ENCODE data around the gene PBX1. TPM values are rescaled to one million over a fixed set of nuclear protein-coding genes. Genes with fewer than 3 reads are reported as not detected.

The PBX1 gene
- total RNA-seq, 3 donors from 2014 or later (not counting 1 experiment from before 2014, with no cell fraction given), result 0.54 to 3.5 (median 1.4) TPM

DNA sequence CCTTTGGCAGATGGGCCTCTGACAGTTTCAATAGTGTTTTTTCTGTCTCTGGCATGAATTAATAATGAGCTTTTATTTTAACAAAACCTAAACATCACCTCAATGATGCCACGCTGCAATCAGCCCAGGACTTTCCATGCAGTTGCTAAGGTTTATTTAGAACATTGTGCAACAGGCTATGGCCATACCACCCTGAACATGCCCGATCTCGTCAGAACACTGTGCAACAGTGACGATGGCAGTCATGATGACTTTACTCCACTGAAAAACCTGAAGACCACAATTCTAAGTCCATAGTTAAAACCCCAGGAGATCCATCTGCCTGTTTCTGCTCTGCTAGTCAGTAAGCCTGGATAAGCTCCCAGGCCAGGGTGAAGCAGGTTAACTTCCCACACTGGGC lies 310.0 kb downstream of the PBX1 start:
- Mint-ChIP-seq H3K9me3 (no peaks in the 10 kb centered on the region), H3K27ac (no peak overlapping the region), H3K27me3 (ENCODE audit: low read depth in 2 of 2) (no peaks in the 10 kb centered on the region), H3K4me1 (no peaks in the 10 kb centered on the region), H3K4me3 (no peak overlapping the region), H3K36me3 (no peaks in the 10 kb centered on the region)
- 91% methylated on average over 4 of the region's 4 CpGs for WGBS (ENCODE audit: insufficient coverage)
- Histone ChIP-seq H3K36me3 (ENCODE audit: control insufficient read depth, insufficient read depth, low read length) (no peaks in the 10 kb centered on the region), H3K4me3 (ENCODE audit: low read length) (no peak overlapping the region), H3K4me1 (ENCODE audit: control insufficient read depth, insufficient read depth, low read length) (no peaks in the 10 kb centered on the region), H3K9me3 (ENCODE audit: control insufficient read depth, insufficient read depth, low read length) (no peaks in the 10 kb centered on the region), H3K27me3 (ENCODE audit: control insufficient read depth, insufficient read depth, low read length) (no peaks in the 10 kb centered on the region), H3K27ac (ENCODE audit: low read length) (no peak overlapping the region)
- ATAC-seq (no peak), DNase-seq (no peak)
- TF ChIP-seq, protein P1, sequence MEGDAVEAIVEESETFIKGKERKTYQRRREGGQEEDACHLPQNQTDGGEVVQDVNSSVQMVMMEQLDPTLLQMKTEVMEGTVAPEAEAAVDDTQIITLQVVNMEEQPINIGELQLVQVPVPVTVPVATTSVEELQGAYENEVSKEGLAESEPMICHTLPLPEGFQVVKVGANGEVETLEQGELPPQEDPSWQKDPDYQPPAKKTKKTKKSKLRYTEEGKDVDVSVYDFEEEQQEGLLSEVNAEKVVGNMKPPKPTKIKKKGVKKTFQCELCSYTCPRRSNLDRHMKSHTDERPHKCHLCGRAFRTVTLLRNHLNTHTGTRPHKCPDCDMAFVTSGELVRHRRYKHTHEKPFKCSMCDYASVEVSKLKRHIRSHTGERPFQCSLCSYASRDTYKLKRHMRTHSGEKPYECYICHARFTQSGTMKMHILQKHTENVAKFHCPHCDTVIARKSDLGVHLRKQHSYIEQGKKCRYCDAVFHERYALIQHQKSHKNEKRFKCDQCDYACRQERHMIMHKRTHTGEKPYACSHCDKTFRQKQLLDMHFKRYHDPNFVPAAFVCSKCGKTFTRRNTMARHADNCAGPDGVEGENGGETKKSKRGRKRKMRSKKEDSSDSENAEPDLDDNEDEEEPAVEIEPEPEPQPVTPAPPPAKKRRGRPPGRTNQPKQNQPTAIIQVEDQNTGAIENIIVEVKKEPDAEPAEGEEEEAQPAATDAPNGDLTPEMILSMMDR (IDR thresholded peaks at IDR 0.05), result no peak
- intact Hi-C loops (cut with micrococcal nuclease), result no loop called here

DNA sequence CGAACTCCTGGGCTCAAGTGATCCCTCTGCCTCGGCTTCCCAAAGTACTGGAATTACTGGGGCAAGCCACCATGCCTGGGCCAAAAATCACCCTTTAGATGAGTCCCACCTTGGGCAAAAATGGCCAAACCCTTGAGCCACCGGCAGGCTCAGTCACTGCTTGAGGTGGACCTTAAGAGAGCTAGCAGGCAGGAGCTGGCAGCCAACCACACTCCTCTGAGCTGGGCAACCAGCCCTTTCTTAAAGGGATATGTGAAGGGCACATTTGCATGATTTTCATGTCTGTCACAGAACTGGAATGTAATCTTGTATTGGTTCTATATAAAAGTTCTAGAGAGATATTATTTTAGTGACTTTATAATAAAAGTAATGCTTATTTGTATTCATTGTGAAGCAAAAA lies 316.5 kb downstream of the PBX1 start:
- intact Hi-C loops (cut with micrococcal nuclease), result loop anchor here (10.0 kb wide), 1 partner anchor 61 kb away; no protein-coding TSS in a partner anchor
- TF ChIP-seq, protein P1 (IDR thresholded peaks at IDR 0.05), result no peak
- Histone ChIP-seq H3K4me1 (ENCODE audit: control insufficient read depth, insufficient read depth, low read length) (no peaks in the 10 kb centered on the region), H3K36me3 (ENCODE audit: control insufficient read depth, insufficient read depth, low read length) (no peaks in the 10 kb centered on the region), H3K27me3 (ENCODE audit: control insufficient read depth, insufficient read depth, low read length) (no peaks in the 10 kb centered on the region), H3K4me3 (ENCODE audit: low read length) (no peak overlapping the region), H3K9me3 (ENCODE audit: control insufficient read depth, insufficient read depth, low read length) (no peaks in the 10 kb centered on the region), H3K27ac (ENCODE audit: low read length) (no peak overlapping the region)
- no peak overlapping the region for H3K4me3 Mint-ChIP-seq
- no peaks in the 10 kb centered on the region for H3K27me3 Mint-ChIP-seq (ENCODE audit: low read depth in 2 of 2)
- ATAC-seq, result no peak
- WGBS (ENCODE audit: insufficient coverage), result 83% methylated on average over 3 of the region's 3 CpGs
- no peak overlapping the region for H3K27ac Mint-ChIP-seq
- no peaks in the 10 kb centered on the region for H3K36me3 Mint-ChIP-seq
- no peak for DNase-seq
- no peaks in the 10 kb centered on the region for H3K4me1 Mint-ChIP-seq
- no peaks in the 10 kb centered on the region for H3K9me3 Mint-ChIP-seq

DNA sequence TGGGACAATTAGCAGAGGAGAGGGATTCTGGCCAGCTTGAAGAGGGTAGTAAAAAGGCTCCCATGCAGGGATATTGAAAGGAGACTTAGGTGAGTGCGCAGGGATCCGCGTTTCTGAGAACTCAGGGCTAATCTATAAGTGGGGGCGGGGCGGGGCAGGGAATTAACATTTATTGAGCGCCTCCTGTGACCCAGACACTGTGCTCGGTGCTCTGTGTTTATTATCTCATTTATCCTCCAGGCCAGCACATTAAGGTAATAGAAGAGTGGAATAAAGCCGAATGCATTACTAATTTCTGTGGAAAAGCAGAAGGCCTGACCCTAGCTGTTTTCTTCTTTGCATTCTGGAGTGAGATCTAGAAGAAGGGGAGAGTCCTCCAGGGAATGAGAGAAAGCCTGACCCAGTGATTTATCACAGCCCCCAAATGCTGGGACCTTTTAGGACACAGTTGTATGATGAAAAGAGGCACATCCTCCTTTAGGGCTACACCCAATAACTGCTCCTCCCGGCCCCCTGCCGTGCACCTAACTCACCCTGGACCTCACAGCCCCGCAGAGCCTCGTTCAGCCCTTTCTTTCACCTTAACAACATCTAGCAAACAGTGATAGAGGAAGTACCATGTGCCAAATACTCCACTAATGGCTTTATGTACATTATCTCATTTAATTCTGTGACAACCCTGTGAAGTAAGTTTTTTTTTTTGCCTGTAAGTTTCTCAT lies 317.6 kb downstream of the PBX1 start:
- H3K27me3 ChIP-seq (ENCODE audit: control insufficient read depth, insufficient read depth, low read length), result no peaks in the 10 kb centered on the region
- H3K36me3 ChIP-seq (ENCODE audit: control insufficient read depth, insufficient read depth, low read length), result no peaks in the 10 kb centered on the region
- no peak overlapping the region for H3K4me3 Mint-ChIP-seq
- H3K9me3 Mint-ChIP-seq, result peaks cover 0 to 2% of the 10 kb centered on the region in 2 donors
- H3K9me3 ChIP-seq (ENCODE audit: control insufficient read depth, insufficient read depth, low read length), result no peaks in the 10 kb centered on the region
- H3K27me3 Mint-ChIP-seq (ENCODE audit: low read depth in 2 of 2), result no peaks in the 10 kb centered on the region
- H3K4me1 ChIP-seq (ENCODE audit: control insufficient read depth, insufficient read depth, low read length), result no peaks in the 10 kb centered on the region
- no peaks in the 10 kb centered on the region for H3K4me1 Mint-ChIP-seq
- H3K4me3 ChIP-seq (ENCODE audit: low read length), result no peak overlapping the region
- intact Hi-C loops (cut with micrococcal nuclease), result loop anchor here (10.0 kb wide), 1 partner anchor 62 kb away; no protein-coding TSS in a partner anchor
- no peak overlapping the region for H3K27ac Mint-ChIP-seq
- H3K36me3 Mint-ChIP-seq, result no peaks in the 10 kb centered on the region
- H3K27ac ChIP-seq (ENCODE audit: low read length), result no peak overlapping the region
- WGBS (ENCODE audit: insufficient coverage), result 90% methylated on average over 10 of the region's 12 CpGs
- no peak for ATAC-seq
- no peak for DNase-seq
- TF ChIP-seq, protein P1 (IDR thresholded peaks at IDR 0.05), result no peak

DNA sequence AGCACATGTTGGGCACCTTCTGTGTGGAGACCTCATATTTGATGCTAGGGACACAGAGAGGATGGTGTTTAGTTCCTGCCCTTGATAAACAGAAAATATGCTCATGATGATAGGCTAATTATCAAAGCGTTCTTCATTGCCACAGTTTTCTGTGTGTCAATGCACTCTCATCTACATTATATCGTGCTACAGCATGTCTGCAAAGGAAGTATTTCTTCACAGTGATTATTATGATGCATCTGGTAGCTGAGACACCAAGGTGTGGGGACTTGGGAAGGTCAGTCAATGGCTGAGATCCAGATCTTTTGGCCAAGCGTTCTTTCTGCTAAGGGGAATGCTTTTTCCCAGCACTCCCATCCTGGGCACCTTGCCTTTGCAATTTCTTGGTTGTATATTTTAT lies 321.2 kb downstream of the PBX1 start:
- no peaks in the 10 kb centered on the region for H3K9me3 ChIP-seq (ENCODE audit: control insufficient read depth, insufficient read depth, low read length)
- TF ChIP-seq, protein P1 (IDR thresholded peaks at IDR 0.05), result no peak
- 82% methylated on average over 3 of the region's 3 CpGs for WGBS (ENCODE audit: insufficient coverage)
- DNase-seq, result no peak
- Mint-ChIP-seq H3K27ac (no peak overlapping the region), H3K36me3 (no peaks in the 10 kb centered on the region), H3K9me3 (peaks cover 0 to 2% of the 10 kb centered on the region in 2 donors), H3K27me3 (ENCODE audit: low read depth in 2 of 2) (no peaks in the 10 kb centered on the region), H3K4me1 (no peaks in the 10 kb centered on the region), H3K4me3 (no peak overlapping the region)
- H3K27ac ChIP-seq (ENCODE audit: low read length), result no peak overlapping the region
- ATAC-seq, result no peak
- no peak overlapping the region for H3K4me3 ChIP-seq (ENCODE audit: low read length)
- intact Hi-C loops (cut with micrococcal nuclease), result no loop called here
- no peaks in the 10 kb centered on the region for H3K4me1 ChIP-seq (ENCODE audit: control insufficient read depth, insufficient read depth, low read length)
- no peaks in the 10 kb centered on the region for H3K36me3 ChIP-seq (ENCODE audit: control insufficient read depth, insufficient read depth, low read length)
- no peaks in the 10 kb centered on the region for H3K27me3 ChIP-seq (ENCODE audit: control insufficient read depth, insufficient read depth, low read length)
